GM18907 (cell line): ENCODE data around the gene COL4A2.
A peak's percentile ranks its signal among the peaks of the same experiment; 100 is the strongest.

Source experiments
- ATAC-seq: cut with Tn5 transposase; IDR thresholded peaks from one replicate; pipeline ENCODE4 v1.9.1; 2021; ENCODE audit warnings: mild to moderate bottlenecking, moderate library complexity; ENCODE audit not compliant: unreplicated experiment

The COL4A2 gene

DNA sequence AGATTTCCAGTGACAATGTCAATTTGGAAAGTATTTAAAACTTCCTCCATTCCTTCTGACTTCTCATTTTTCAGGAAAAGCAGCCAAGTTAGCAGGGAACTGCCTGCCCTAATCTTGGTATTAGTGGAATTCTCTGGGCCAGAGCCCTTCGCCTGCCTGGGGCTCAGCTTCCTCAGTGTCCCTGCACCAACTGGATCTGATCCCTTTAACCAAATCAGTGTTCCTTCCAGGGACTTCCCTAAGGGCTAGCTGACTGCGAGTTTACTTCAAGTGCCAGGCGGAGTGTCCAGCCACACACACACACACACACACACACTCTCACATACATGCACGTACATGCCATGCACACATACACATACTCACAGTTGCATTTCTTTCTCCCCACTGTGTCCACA is 234.4 kb downstream of the COL4A2 start:
- ATAC-seq, result no peak

DNA sequence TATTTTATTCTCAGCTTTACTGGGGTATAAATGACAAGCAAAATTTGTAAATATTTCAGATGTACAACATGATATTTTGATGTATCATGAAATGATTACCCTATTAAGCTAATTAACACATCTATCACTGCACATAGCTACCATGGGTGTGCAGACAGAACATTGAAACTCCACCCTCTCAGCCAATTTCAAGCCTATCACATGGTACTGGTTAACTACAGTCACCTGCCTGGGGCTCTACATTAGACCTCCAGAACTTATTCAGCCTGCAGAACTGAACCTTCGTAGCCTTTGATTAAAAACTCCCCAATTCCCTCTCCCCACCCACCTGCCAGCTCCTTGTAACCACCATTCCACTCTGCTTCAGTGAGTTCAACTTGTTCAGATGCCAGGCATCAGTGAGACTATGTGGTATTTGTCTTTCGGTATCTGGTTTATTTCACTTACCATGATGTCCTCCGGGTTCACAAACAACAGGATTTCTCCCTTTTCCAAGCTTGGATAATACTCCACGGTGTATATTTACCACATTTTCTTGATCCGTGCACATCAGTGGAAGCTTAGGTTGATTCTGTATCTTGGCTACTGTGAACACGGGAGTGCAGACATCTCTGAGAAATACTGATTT is 235.2 kb downstream of the COL4A2 start:
- ATAC-seq, result no peak

DNA sequence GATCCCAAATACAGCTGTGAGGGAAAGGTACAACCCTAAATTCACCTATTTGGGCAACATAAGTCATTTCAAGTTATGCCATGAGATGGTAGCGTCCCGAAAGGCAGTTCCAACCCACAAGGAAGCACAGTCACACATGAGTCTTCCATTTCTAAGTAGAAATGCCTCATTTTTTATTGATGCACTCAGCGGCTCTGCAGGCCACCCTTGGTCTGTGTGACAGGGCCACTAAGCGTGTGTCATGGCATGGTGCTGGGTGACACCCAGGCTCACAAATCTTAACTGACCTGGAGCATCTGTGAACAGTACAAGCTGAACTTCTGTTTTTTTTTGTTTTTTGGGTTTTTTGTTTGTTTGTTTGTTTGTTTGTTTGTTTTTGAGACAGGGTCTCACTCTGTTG is 239.3 kb downstream of the COL4A2 start:
- ATAC-seq, result no peak

DNA sequence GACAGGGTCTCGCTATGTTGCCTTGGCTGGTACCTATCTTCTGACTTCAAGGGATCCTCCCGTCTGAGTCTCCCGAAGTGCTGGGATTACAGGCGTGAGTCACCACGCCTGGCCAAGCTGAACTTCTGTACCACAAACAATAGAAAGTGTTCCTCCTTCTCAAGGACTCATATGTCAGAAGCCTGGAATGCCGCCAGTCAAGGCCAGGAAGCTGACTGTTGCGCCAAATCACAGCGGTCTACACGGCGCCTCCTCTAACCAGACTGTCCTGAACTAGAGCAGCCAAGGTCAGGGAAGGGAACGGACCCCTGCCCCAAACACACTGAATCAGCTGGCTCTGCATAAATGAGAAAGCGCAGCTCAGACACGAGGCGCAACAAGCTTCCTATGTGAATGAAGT is 239.8 kb downstream of the COL4A2 start:
- no peak for ATAC-seq

DNA sequence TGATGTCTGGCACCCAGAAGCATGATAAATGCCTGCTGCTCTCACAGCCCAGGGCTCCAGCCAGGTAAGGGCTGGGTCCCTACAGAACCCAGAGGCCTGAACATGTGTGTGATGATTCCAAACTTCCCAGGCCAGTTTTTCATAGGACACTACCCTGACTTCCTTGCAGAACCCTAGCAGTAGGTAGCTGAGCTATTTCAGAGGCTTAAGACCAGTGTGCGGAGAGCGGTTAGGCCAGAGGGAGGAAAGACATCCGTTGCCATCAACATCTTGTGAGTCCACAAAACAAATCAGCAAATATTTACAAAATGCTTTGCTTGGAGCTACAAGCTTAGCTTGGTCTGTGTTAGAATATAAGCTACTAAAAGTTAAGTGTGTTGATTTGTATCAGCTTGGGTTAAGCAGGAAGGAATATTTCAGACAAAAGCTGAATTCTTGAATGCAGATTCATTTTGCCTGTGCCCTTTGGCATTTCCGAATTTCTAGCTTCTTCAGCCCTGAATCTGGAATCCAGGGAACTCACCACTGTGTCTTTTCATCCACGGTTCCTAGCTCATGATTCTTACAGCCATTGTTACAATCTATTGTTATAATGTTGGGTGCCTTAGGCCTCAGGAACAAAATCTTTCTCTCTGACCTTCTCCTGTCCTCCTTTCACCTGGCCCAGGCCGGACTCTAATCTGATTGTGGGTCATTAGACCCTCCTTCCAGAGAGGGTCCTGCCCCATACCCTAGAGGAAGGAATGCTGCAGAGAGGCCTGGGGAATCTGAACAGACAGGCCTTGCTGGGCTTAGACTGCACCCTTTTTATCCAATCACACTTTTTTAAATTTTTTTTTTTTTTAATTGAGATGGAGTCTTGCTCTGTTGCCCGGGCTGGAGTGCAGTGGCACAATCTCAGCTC is 242.1 kb downstream of the COL4A2 start:
- no peak for ATAC-seq

DNA sequence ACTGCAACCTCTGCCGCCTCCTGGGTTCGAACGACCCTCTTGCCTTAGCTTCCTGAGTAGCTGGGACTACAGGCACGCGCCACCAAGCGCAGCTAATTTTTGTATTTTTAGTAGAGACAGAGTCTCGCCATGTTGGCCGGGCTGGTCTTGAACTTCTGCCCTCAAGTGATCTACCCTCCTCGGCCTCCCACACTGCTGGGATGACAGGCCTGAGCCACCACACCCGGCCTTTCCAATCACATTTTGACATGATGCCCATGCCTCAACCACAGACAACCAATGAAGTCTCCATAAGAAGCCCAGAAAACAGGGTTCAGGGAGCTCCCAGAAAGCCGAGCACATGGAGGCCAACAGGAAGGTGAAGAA is 242.7 kb downstream of the COL4A2 start:
- ATAC-seq, result no peak

DNA sequence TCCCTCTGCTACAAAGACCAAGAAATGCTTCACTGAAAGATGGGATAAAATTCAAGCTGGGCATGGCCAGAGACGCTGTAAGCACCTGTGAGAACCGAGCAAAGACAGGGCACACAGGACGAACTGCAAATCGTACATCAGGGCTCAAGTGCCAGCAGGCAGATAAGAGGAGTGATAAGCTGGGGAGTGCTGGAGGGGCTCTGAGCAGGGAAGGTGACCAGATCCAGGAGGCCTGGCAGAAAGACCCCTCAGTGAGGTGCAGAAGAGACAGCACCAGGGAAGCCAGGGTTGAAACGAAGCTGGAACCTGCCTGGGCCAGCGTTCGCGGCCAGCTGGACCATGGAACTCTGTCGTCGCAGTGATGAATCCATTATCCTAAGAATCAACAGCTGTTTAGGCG is 244.2 kb downstream of the COL4A2 start:
- no peak for ATAC-seq

DNA sequence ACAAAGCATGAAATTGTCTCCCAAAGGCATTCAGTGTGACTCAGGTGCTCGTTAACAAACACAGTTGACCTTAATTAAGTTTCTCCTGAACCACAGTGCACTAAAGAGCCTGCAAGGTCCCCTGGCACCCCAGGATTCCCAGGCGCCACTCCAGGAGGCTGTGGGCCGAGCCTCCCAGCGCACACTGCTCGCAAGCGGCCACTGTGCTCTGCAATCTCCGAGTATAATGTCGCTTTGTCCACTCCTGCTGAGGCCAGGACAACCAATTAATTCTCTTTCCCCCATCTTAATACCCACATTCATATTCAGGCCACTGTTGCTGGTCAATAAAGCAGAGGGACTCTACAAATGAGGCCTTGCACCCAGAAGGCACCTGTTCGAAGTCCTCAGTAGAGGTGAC is 245.7 kb downstream of the COL4A2 start:
- ATAC-seq, result no peak

DNA sequence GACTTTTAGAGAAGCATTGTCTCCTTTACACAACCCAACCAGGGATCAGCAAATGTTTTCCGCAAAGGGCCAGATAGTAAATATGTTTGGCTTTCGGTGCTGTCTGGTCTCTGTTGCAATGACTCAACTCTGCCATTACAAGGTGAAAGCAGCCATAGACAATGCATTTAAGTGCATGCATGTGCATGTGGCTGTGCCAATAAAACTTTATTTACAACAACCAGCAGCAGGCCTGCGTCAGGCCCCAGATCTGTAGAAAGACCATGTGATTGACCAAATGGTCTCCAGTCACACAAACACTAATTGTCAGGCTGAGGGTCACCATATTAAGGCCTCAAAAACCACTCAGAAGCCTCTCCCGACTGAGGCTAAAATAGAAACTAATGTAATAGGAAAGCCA is 246.3 kb downstream of the COL4A2 start:
- ATAC-seq, result no peak

DNA sequence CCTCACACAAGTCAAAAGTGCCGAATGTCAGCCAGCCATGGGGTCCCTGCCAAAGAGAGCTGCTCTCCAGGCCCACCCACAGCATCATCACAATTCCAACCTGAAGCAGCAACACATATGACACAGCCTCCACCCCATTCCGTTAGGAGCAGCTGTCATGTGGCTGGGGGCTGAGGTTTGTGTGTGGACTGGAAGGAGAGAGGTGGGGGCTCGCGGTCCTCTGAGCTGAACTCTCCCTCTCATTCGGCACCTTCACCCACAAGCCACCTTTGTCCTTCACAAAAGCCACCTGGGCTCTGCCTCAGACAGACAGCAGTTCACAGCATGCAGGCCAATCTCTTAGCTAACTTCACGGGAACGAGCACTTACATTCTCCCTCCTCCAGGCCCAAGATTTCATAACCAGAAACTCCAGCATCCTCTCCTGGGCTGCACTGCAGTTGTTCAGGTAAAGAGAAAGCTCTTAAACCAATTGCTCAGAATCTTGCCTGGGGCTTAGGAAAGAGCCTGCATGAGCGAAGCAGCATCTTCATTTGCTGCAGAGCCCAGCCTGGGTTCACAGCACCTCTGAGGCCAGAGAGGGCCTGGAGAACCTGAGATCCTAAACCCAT is 247.2 kb downstream of the COL4A2 start:
- ATAC-seq, result no peak

DNA sequence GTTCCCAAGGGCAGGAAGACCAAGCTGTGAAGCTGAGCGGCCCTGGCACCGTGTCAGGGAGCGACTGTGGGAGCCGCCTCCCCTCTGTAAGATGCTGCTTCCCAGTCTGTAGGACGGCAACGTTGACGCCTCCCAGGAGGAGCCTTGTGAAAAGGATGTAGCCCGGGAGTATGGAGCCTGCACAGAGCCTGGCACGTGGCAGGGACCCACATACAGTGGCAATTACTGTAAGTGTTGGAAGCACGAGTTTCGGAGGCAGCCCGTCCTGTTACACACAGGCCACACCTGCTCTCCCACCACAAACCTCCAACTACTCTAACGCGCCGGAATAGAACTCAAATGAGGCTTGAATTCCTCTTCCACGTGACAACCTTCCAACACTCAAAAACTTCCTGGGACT is 247.9 kb downstream of the COL4A2 start:
- ATAC-seq, result no peak

DNA sequence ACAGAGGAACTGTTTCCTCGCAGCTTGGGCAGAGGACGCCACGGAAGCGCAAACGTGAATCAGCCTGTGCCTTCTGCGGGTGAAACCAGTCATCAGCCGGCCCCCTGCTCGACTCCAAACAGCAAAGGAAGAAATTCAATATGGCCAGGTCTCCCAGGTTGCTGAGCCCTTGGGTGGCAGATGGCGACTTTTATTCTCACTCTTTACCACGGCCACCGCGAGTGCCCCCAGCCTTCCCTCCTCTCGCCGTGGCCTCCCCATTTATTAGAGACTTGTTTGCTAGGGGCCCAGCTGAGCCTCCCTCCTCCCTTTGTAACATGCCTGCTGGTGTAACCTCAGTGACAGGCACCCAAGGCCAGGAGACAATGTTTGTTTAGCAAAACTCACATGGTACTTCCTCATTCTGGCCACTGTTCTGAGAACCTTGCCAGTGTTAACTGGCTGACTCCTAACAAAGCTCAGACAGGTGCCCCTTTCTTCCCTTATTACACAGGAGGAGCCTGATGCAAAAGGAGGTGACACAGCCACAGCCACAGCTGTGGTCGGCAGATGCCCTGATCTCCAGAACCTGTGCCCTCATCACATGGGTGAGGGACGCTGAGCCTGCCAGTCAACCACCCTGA is 248.6 kb downstream of the COL4A2 start:
- peak; percentile 55 for ATAC-seq

DNA sequence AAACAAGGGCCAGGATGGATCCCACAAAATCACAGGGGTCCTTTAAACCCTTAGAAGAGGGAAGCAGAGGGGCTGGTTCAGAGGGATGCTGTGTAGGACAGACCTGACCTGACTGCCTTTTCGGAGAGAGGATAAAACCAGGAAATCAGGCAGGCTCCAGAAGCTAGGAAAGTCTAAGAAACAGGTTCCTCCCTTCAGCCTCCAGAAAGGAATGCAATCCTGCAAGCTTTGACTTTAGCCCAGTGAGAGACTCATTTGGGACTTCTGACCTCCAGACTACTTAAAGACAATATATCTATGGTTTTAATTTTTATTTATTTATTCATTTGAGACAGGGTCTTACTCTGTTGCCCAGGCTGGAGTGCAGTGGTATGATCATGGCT is 249.1 kb downstream of the COL4A2 start:
- ATAC-seq, result no peak

DNA sequence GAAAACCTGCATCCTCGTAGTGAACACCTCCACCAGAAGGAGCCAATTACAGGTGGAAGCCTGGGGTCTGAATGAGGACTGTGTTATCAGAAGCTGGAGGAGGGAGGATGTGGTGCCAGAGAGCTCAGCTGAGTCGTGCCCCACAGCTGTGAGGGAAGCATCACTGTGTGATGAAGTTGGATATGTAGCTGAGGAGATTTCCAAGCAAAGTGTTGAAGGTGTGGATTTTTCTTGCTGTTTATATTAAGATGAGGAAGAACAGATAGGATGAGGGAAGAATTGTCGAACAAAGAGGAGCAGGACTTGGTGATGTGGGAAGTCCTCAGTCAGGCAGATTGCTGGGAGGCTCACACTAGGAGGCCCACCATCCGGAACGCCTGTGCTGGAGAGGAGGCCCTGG is 250.0 kb downstream of the COL4A2 start:
- no peak for ATAC-seq

DNA sequence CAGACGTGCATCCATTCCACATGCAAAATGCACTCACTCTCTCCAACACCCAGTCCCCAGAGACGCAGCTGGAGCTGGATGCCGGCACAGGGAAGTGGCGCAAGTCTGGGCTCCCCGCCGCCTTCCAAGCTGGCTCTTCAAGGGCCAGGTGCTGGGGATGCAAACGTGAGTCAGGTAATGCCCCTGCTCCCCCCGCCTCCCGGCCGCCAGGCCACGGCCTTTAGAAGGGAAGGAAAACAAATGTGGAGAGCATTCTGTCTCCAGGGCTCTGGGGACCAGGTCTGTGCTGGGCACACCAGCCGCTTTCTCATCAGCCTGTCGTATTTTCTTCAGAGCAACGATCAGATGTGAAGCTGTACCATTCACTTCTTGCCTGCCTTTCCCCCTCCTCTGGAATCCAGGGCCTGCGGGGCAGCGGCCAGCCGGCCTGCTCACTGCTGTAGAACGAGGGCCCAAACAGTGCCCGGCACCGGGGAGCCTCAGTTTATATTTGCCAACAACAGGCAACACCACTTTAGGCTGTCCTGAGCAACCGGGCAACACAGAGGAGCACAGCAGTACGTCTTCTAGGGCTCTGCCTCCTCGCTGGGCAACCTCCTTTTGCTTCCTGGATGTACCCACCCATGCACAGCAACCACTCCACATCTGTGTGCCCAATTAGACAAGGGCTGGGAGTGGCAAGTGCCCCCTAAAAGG is 250.7 kb downstream of the COL4A2 start:
- ATAC-seq, result no peak

DNA sequence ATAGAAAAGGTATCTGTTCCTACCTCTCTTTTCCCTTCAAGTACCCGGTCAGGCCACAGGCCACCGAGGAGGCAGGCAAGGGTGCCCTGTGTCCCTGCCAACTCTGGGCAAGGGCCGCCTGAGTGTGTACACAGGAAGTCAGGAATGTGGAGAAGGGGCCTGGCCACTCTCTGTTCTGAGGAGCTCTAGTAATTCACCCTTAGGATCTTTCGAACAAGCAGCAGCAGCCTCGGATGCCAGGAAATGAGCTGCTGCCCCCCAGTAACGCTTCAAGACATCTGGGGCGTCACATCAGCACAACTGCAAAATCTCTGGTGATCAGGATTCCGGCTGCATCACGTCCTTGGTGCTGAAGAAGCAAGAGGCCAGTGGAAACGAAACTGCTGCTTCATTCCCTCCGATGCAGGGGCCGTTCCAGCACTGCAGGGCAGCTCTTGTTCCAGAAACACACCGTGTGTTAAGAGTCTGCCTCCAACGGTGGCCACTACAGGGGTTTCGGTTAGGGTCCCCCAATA is 252.4 kb downstream of the COL4A2 start:
- no peak for ATAC-seq

DNA sequence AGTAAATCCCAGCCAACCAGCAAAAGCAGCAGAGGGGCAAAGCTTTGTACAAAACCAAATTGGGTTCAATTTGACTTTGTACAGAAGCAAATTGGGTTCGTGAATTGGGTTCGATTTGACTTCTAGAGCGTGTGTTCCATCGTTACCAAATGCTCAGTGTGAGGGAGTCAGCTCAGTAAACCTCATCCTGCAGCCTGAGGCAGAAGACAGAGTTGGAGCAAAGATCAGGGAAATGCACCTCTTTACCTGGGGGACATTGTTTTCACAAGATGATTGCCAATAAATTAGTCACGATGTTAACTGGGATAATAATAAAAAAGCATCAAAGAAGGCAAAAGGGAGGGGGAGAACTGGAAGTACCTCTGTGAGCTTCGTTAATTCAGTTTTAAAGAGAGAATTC is 252.9 kb downstream of the COL4A2 start:
- no peak for ATAC-seq

DNA sequence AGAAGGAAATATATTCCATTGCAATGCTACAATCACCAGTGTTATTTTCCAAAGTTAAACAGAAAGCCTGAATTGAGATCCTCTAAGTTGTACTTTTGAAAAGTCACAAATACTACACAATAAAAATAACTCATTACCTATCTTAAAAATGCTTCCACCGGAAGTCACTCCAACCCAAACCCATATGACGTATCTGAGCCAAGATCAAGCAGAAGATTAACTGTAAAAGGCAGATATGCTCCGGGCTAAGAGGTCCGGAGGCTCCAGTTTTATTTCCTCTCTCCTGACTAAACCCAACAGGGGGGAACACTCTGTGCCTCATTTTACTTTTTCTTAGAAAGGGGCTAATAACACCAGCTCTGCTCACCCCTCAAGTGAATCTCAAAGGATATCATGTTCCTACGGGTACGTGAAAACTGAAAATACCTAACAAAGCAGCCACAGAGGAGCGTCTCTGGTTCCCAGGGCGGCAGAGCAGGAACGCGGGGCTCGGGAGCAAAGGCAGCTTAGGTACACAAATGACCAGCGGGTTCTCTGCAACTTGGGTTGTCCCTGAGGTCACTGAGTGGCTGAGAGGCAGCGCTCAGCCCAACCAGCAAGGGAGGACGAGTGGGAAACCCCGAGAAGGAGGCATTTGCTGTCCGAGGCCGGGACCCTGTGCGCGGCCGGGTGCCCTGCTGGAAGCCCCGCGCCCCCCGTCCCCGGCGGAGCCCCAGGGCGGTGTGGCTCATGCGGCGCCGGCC is 253.7 kb downstream of the COL4A2 start:
- no peak for ATAC-seq

DNA sequence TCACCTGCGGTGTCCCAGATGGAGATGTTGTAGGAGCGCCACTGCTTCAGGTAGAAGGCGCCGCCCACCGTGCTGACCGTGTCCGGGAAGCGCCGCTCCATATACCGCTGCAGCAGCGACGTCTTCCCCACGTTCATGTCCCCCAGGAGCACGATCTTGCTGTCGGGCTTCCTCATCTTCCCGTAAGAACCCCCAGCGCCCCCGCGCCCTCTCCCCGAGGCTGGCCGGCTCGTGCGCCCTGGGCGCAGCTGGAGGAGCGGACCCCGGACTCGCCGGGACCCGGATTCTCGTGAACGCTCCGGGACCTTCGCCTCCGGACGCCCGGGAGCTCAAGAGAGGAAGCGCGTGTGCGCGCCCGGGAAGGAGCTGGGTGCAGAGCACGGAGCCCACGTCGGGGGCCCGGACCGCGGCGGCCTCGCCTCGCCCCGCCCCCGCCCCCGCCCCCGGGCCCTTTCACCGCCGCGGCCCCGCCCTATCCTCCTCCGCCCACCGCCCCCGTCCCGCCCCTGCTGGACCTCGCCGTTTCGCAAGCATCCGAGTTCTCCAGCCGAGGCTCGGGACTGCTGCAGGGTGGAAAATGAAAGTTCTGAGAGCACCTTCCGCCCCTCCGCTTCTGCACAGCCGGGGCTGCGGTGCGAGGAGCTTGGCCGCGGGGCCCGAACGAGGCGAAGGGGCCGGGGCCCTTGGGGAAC is 254.4 kb downstream of the COL4A2 start, which contains the start of gene RAB20:
TSS of gene RAB20 (minus strand) at position 379 of the 692 bp plus-strand sequence. CDS start at position 176, 203 bp downstream.
- peak; percentile 79 for ATAC-seq
